ENCODE results near the gene SPON2. TPM values are rescaled to one million over a fixed set of nuclear protein-coding genes. Genes with fewer than 3 reads are reported as not detected.

SPON2 gene
- total RNA-seq (ENCODE audit: low replicate concordance), result 2.1 and 9.0 TPM in 2 replicates

GRCh38 chr4:1172228-1172851, at the start of gene SPON2:
Gene SPON2 (minus strand): TSS chr4:1172583.
- H3K27me3 Mint-ChIP-seq (ENCODE audit: insufficient read depth, low read depth), result peaks cover 43% of the 10 kb centered on the region
- no peak within 1 kb of the TSS for H3K9ac ChIP-seq
- H4K20me1 ChIP-seq (ENCODE audit: low read depth), result peaks cover 13% of the 10 kb centered on the region

GRCh38 chr4:1221155-1221870, 48.9 kb upstream of the SPON2 start:
- H3K27me3 Mint-ChIP-seq (ENCODE audit: insufficient read depth, low read depth), result peaks cover 12% of the 10 kb centered on the region
- no peak for TF ChIP-seq EZH2phosphoT487 (IDR thresholded peaks at IDR 0.05)
- TF ChIP-seq CTCF (IDR thresholded peaks at IDR 0.05), result no peak
- no peak for TF ChIP-seq EZH2 (IDR thresholded peaks at IDR 0.05)
- DNase-seq (ENCODE audit: low spot score), result no peak
- no peaks in the 10 kb centered on the region for H3K9me3 Mint-ChIP-seq
- peaks cover 11% of the 10 kb centered on the region for H4K20me1 ChIP-seq (ENCODE audit: low read depth)
- H3K4me1 ChIP-seq, result no peaks in the 10 kb centered on the region
- no peak overlapping the region for H3K4me3 ChIP-seq
- no peak overlapping the region for H3K4me3 Mint-ChIP-seq
- peaks cover 3% of the 10 kb centered on the region for H3K4me1 Mint-ChIP-seq
- no peaks in the 10 kb centered on the region for H3F3A ChIP-seq (ENCODE audit: low read depth)
- H3K36me3 Mint-ChIP-seq, result peaks cover 33% of the 10 kb centered on the region
- H3K27ac Mint-ChIP-seq, result peak overlapping the region; percentile 15
- no peaks in the 10 kb centered on the region for H3K27me3 ChIP-seq
- H3K79me2 ChIP-seq (ENCODE audit: low read depth), result peaks cover 12% of the 10 kb centered on the region
- H2AFZ ChIP-seq (replicated peaks), result no peak overlapping the region
- no peak overlapping the region for H3K27ac ChIP-seq
- H3K4me2 ChIP-seq, result no peak overlapping the region
- H3K9ac ChIP-seq, result no peak overlapping the region
- H3K9me3 ChIP-seq (ENCODE audit: low read depth), result no peaks in the 10 kb centered on the region
- H3K36me3 ChIP-seq, result no peaks in the 10 kb centered on the region

More at GRCh38 chr4:1172228-1172851, at the start of gene SPON2:
- peak within 1 kb of the TSS; percentile 45 for H3K4me3 ChIP-seq
- TF ChIP-seq EZH2 (IDR thresholded peaks at IDR 0.05) (peak; percentile 88), CTCF (IDR thresholded peaks at IDR 0.05) (no peak)
- no peaks in the 10 kb centered on the region for H3K79me2 ChIP-seq (ENCODE audit: low read depth)
- DNase-seq (ENCODE audit: low spot score), result peak; percentile 77
- H3K36me3 ChIP-seq, result no peaks in the 10 kb centered on the region
- peak within 1 kb of the TSS; percentile 85 for H3K4me2 ChIP-seq
- Mint-ChIP-seq H3K4me3 (peak within 1 kb of the TSS; percentile 63), H3K4me1 (peaks cover 3% of the 10 kb centered on the region), H3K9me3 (no peaks in the 10 kb centered on the region), H3K27ac (no peak within 1 kb of the TSS), H3K36me3 (no peaks in the 10 kb centered on the region)
- peak within 1 kb of the TSS; percentile 75 for H2AFZ ChIP-seq (replicated peaks)
- H3K4me1 ChIP-seq, result peaks cover 10% of the 10 kb centered on the region
- peaks cover 11% of the 10 kb centered on the region for H3F3A ChIP-seq (ENCODE audit: low read depth)
- peaks cover 77% of the 10 kb centered on the region for H3K27me3 ChIP-seq
- H3K27ac ChIP-seq, result no peak within 1 kb of the TSS
- H3K9me3 ChIP-seq (ENCODE audit: low read depth), result no peaks in the 10 kb centered on the region

GRCh38 chr4:1220566-1220965, 48.2 kb upstream of the SPON2 start:
- H3K4me3 Mint-ChIP-seq, result no peak overlapping the region
- peaks cover 33% of the 10 kb centered on the region for H3K36me3 Mint-ChIP-seq

More at GRCh38 chr4:1220566-1220965, 48.2 kb upstream of the SPON2 start:
- Mint-ChIP-seq H3K9me3 (no peaks in the 10 kb centered on the region), H3K27me3 (ENCODE audit: insufficient read depth, low read depth) (peaks cover 12% of the 10 kb centered on the region), H3K27ac (peak overlapping the region; percentile 63), H3K4me1 (peaks cover 3% of the 10 kb centered on the region)
- TF ChIP-seq EZH2phosphoT487 (IDR thresholded peaks at IDR 0.05) (no peak), CTCF (IDR thresholded peaks at IDR 0.05) (no peak), EZH2 (IDR thresholded peaks at IDR 0.05) (no peak)
- H3K36me3 ChIP-seq, result no peaks in the 10 kb centered on the region
- H3K27me3 ChIP-seq, result no peaks in the 10 kb centered on the region
- no peak overlapping the region for H3K9ac ChIP-seq
- peaks cover 8% of the 10 kb centered on the region for H4K20me1 ChIP-seq (ENCODE audit: low read depth)
- no peak overlapping the region for H3K27ac ChIP-seq
- DNase-seq (ENCODE audit: low spot score), result no peak
- no peak overlapping the region for H3K4me3 ChIP-seq
- H3K9me3 ChIP-seq (ENCODE audit: low read depth), result no peaks in the 10 kb centered on the region
- H3K4me2 ChIP-seq, result no peak overlapping the region
- H3K79me2 ChIP-seq (ENCODE audit: low read depth), result peaks cover 12% of the 10 kb centered on the region
- no peaks in the 10 kb centered on the region for H3K4me1 ChIP-seq
- H3F3A ChIP-seq (ENCODE audit: low read depth), result no peaks in the 10 kb centered on the region
- no peak overlapping the region for H2AFZ ChIP-seq (replicated peaks)

All from neural progenitor cell (in vitro differentiated cells).